IMR-90 (cell line): ENCODE measurements around the gene CORO7. TPM values are rescaled to one million over a fixed set of nuclear protein-coding genes. Genes with fewer than 3 reads are reported as not detected.

Experiments
- ATAC-seq: fragments of 200-7000 bp; cut with Tn5 transposase; 2 replicates; pipeline ENCODE4 v1.9.1; 2020; ENCODE audit warnings: low read depth, mild to moderate bottlenecking, moderate library complexity
- BruUV-seq: library from RNA; stranded (reverse); fragments of 400-500 nt; replicated peaks from 2 replicates; lab custom pipeline; 2021; lab: Mats Ljungman, UMichigan
- CTCF ChIA-PET: fragments of 300-600 bp; formaldehyde crosslinking; extraction: SDS; loops from one replicate; lab custom pipeline; 2021; ENCODE audit warnings: antibody characterized with exemption; lab: Yijun Ruan, JAX
- POLR2A ChIA-PET: fragments of 300-600 bp; sonication (Branson Sonifier 250); formaldehyde crosslinking; loops from one replicate; lab custom pipeline; 2022; ENCODE audit warnings: antibody characterized with exemption; ENCODE audit not compliant: unreplicated experiment; lab: Charles Lee
- DNase-seq: peaks from one replicate; pipeline ENCODE4 v3.0.0; 2013
- H2AFZ ChIP-seq: replicated peaks from 2 replicates; pipeline ENCODE3; 2013; ENCODE audit warnings: low read length, mild to moderate bottlenecking; ENCODE audit not compliant: poor library complexity
- H2AK5ac ChIP-seq: 2 replicates; pipeline ENCODE4 v1.6.1; 2013; ENCODE audit warnings: low read depth, low read length, inconsistent platforms
- H2AK9ac ChIP-seq: replicated peaks from 2 replicates; pipeline ENCODE3; 2013; ENCODE audit warnings: mild to moderate bottlenecking, low read depth, low read length, moderate library complexity; ENCODE audit not compliant: poor library complexity
- H2BK120ac ChIP-seq: 2 replicates; pipeline ENCODE4 v1.6.1; 2013; ENCODE audit warnings: low read depth, low read length, inconsistent platforms
- H2BK15ac ChIP-seq: 3 replicates; pipeline ENCODE4 v1.6.1; 2013; ENCODE audit warnings: low read depth, low read length, inconsistent platforms
- H2BK20ac ChIP-seq: 2 replicates; pipeline ENCODE4 v1.6.1; 2013; ENCODE audit warnings: low read depth, mild to moderate bottlenecking, inconsistent platforms, low read length, moderate library complexity
- H2BK5ac ChIP-seq: 2 replicates; pipeline ENCODE4 v1.6.1; 2013; ENCODE audit warnings: mild to moderate bottlenecking, low read depth, low read length, inconsistent platforms; ENCODE audit not compliant: poor library complexity, severe bottlenecking
- H3K14ac ChIP-seq: replicated peaks from 2 replicates; pipeline ENCODE4 v1.6.1; 2013; ENCODE audit warnings: low read depth, low read length, inconsistent platforms
- H3K18ac ChIP-seq: 2 replicates; pipeline ENCODE4 v1.6.1; 2013; ENCODE audit warnings: low read depth, low read length, control low read depth
- H3K23ac ChIP-seq: 2 replicates; pipeline ENCODE4 v1.6.1; 2013; ENCODE audit warnings: low read depth, low read length, inconsistent platforms
- H3K27ac ChIP-seq: 2 replicates; pipeline ENCODE4 v1.5.1; 2013; ENCODE audit warnings: mild to moderate bottlenecking, control low read depth, low read length; ENCODE audit not compliant: insufficient read depth
- H3K27me3 ChIP-seq: 2 replicates; pipeline ENCODE4 v1.6.1; 2013; ENCODE audit warnings: low read length; ENCODE audit not compliant: control insufficient read depth, insufficient read depth
- H3K36me3 ChIP-seq: 2 replicates; pipeline ENCODE4 v1.6.1; 2013; ENCODE audit warnings: low read length, mixed read lengths; ENCODE audit not compliant: control insufficient read depth, insufficient read depth
- H3K4ac ChIP-seq: 2 replicates; pipeline ENCODE4 v1.6.1; 2013; ENCODE audit warnings: low read depth, low read length, inconsistent platforms
- H3K4me1 ChIP-seq: 2 replicates; pipeline ENCODE4 v1.6.1; 2013; ENCODE audit warnings: low read length, mixed read lengths; ENCODE audit not compliant: control insufficient read depth, insufficient read depth
- H3K4me2 ChIP-seq: 2 replicates; pipeline ENCODE4 v1.6.1; 2013; ENCODE audit warnings: low read depth, mild to moderate bottlenecking, control low read depth, low read length, moderate library complexity
- H3K4me3 ChIP-seq: 2 replicates; pipeline ENCODE4 v1.5.1; 2013; ENCODE audit warnings: low read depth, mild to moderate bottlenecking, control low read depth, low read length, moderate library complexity; ENCODE audit not compliant: insufficient read depth
- H3K56ac ChIP-seq: 2 replicates; pipeline ENCODE4 v1.6.1; 2013; ENCODE audit warnings: low read length, inconsistent platforms; ENCODE audit not compliant: insufficient read depth; ENCODE audit errors: extremely low read depth
- H3K79me1 ChIP-seq, 2 experiments: 2 replicates each; pipeline ENCODE4 v1.6.1; 2013; ENCODE audit warnings: low read length in 2 of 2, inconsistent platforms in 1 of 2, low read depth in 1 of 2
- H3K9ac ChIP-seq: 2 replicates; pipeline ENCODE4 v1.6.1; 2013; ENCODE audit warnings: low read depth, low read length, control low read depth
- H3K9me1 ChIP-seq: 2 replicates; pipeline ENCODE4 v1.6.1; 2013; ENCODE audit warnings: low read length, inconsistent platforms; ENCODE audit not compliant: insufficient read depth
- H3K9me3 ChIP-seq: 2 replicates; pipeline ENCODE4 v1.6.1; 2013; ENCODE audit warnings: low read length; ENCODE audit not compliant: control insufficient read depth, insufficient read depth
- H4K20me1 ChIP-seq: 2 replicates; pipeline ENCODE4 v1.6.1; 2013; ENCODE audit warnings: low read length, inconsistent platforms; ENCODE audit not compliant: insufficient read depth
- H4K5ac ChIP-seq: 2 replicates; pipeline ENCODE4 v1.6.1; 2013; ENCODE audit warnings: mild to moderate bottlenecking, low read depth, low read length, control low read depth
- H4K8ac ChIP-seq, 2 experiments: 2 replicates each; pipeline ENCODE4 v1.6.1; 2013; ENCODE audit warnings: low read depth in 2 of 2, low read length in 2 of 2, control low read depth in 1 of 2, inconsistent platforms in 1 of 2
- H4K91ac ChIP-seq: 2 replicates; pipeline ENCODE4 v1.6.1; 2013; ENCODE audit warnings: low read depth, low read length, inconsistent platforms; ENCODE audit not compliant: insufficient read depth
- BHLHE40 ChIP-seq: fragments of 150-350 bp; IDR thresholded peaks from 2 replicates; pipeline ENCODE4 v1.6.1; 2016; ENCODE audit warnings: mild to moderate bottlenecking, low read depth, low read length
- CTCF ChIP-seq: conservative IDR thresholded peaks from 2 replicates; pipeline ENCODE4 v1.5.1; 2012; ENCODE audit warnings: mild to moderate bottlenecking, low read depth, low read length, improper control_type of control experiment
- RAD21 ChIP-seq: IDR thresholded peaks from 2 replicates; pipeline ENCODE4 v1.6.1; 2012; ENCODE audit warnings: low read length, improper control_type of control experiment
- SMC3 ChIP-seq: fragments of 150-350 bp; IDR thresholded peaks from 2 replicates; pipeline ENCODE4 v1.6.1; 2016; ENCODE audit warnings: low read depth, mild to moderate bottlenecking, antibody characterized with exemption, low read length, moderate library complexity
- WGBS, 2 experiments: methylation state at CpG; one replicate each; pipeline versions ENCODE4 v1.1.5 to v1.1.7; 2013; ENCODE audit warnings: missing lambda C conversion rate in 2 of 2; ENCODE audit not compliant: insufficient read length in 1 of 2; ENCODE audit errors: extremely low coverage in 2 of 2; 5-methylcytosine and 5-hydroxymethylcytosine counted together
- dilution Hi-C: fragments of 300-500 bp; cut with HindIII; formaldehyde crosslinking; loops from one replicate; pipeline ENCODE4 v1.14.3; 2018; ENCODE audit warnings: low sequenced_read_pairs; ENCODE audit not compliant: unreplicated experiment
- in situ Hi-C: fragments of 300-500 bp; cut with MboI; formaldehyde crosslinking; loops from 3 replicates; pipeline ENCODE4 v1.14.3; 2019; ENCODE audit warnings: low sequenced_read_pairs, inconsistent platforms, mixed read lengths
- intact Hi-C: fragments of 100-400 bp; cut with micrococcal nuclease; formaldehyde crosslinking; loops from 2 replicates; pipeline ENCODE4 v1.10.0; 2022
- polyA plus RNA-seq, 3 experiments: library from polyadenylated mRNA; depleted of rRNA; stranded (reverse); fragments of >200 nt; gene quantifications; 2 replicates each; pipeline ENCODE4 v1.2.3, GENCODE V29; 2012; ENCODE audit warnings: low replicate concordance in 1 of 3
- total RNA-seq: library from RNA; depleted of rRNA; stranded (reverse); fragments of >200 nt; gene quantifications from 2 replicates; pipeline ENCODE4 v1.2.3, GENCODE V29; 2012

Gene CORO7
- total and polyA plus RNA-seq, 2 of the 4 experiments (the other 2 are of a cell fraction), result 6.3 to 26.7 TPM

DNA sequence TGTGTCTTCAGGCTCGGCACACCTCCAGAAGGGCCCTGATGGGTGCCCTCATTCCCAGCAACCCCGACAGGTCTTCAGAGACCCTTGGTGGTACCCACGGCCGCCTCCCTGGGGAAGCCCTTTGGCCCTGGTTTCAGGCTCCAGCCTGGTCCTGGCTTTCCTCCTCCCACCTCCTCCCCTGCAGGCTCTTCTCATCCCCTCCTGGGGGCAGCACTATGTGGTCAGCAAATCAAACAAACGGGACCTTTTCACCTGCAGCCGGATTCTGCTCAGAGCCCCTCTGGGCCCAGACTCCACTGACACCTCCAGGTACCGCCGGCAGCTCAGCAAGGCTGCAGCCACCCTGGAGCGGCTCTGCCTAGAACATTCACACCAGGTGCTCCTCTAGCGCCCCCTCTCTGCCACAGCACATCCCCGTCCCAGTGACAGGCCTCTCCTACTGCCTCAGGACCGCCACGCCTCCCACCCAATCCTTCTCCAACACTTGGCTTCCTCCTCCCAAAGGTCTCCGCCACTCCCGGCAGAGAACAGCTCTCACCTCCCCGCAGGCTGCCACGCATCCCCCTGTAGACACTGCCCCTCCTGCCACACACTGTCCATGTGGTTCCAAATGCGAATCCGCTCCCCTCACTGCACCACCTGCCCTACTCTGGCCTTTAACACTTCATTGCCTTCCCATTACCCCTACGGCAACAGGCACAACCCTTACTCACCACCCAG is 12.0 kb downstream of the CORO7 start:
- Histone ChIP-seq H3K56ac (no peak overlapping the region), H3K27ac (no peak overlapping the region), H2AFZ (peak overlapping the region; percentile 32), H4K91ac (no peak overlapping the region), H3K4me1 (peaks cover 21% of the 10 kb centered on the region), H4K5ac (no peak overlapping the region), H2BK120ac (no peak overlapping the region), H2AK9ac (peak overlapping the region; percentile 55), H3K9ac (no peak overlapping the region), H4K20me1 (peaks cover 31% of the 10 kb centered on the region), H3K4ac (no peak overlapping the region; the same call in 1 of the 2 replicates), H3K79me1 (peaks cover 7 to 26% of the 10 kb centered on the region in 2 experiments; a peak in 2 of 4 replicates), H3K9me3 (no peaks in the 10 kb centered on the region), H4K8ac (no peak overlapping the region), H3K18ac (no peak overlapping the region), H3K23ac (no peak overlapping the region), H3K36me3 (peaks cover 25% of the 10 kb centered on the region; the same call in 1 of the 2 replicates), H3K14ac (no peak overlapping the region), H2AK5ac (0 out of 2 replicates have a peak overlapping the region, but pooled peaks have one; percentile 32), H2BK15ac (no peak overlapping the region), H3K9me1 (peaks cover 13% of the 10 kb centered on the region), H2BK5ac (no peak overlapping the region), H3K4me3 (no peak overlapping the region), H3K4me2 (no peak overlapping the region), H3K27me3 (no peaks in the 10 kb centered on the region), H2BK20ac (no peak overlapping the region)
- ChIA-PET POLR2A (no interaction called here), CTCF (interaction anchor here (0.6 to 1.1 kb wide), 4 partner anchors 30 to 697 kb away, joined by 3 read pairs; no protein-coding TSS in a partner anchor)
- in situ Hi-C loops (no loop called here), dilution Hi-C loops (no loop called here), intact Hi-C loops (loop anchor here (5.0 kb wide), 1 partner anchor 132 kb away; the partner anchor contains the start of gene TFAP4)
- BruUV-seq, result no TSS peak
- DNase-seq (no peak), ATAC-seq (peak; percentile 18; the same call in 1 of the 2 replicates)
- TF ChIP-seq RAD21 (peak; percentile 49), CTCF (peak; percentile 66), BHLHE40 (no peak), SMC3 (peak; percentile 23; the same call in 1 of the 2 replicates)
- WGBS, 2 experiments, result 73% methylated on average over 18 of the region's 20 CpGs; no CpG with 5 or more reads in 1 of the 2 experiments
